GM10266 (cell line): ENCODE measurements around the gene MTMR3.

Source experiments
- DNase-seq: peaks from one replicate; pipeline ENCODE4 v3.0.0; 2012; ENCODE audit errors: extremely low spot score
- CTCF ChIP-seq: IDR thresholded peaks from 2 replicates; pipeline ENCODE4 v1.5.1; 2012; ENCODE audit warnings: mild to moderate bottlenecking, low read depth; ENCODE audit not compliant: control insufficient read depth, insufficient read depth; ENCODE audit errors: missing control alignments

MTMR3 gene

GRCh38 chr22:30045901-30046715 lies 163.1 kb downstream of the MTMR3 start:
- DNase-seq: no peak
- no peak for TF ChIP-seq CTCF

GRCh38 chr22:30046716-30047363 lies 163.9 kb downstream of the MTMR3 start:
- DNase-seq: no peak
- TF ChIP-seq CTCF: no peak

- TF ChIP-seq CTCF: no peak
- peak; percentile 46 for DNase-seq
Observed at GRCh38 chr22:30047364-30047738, 164.4 kb downstream of the MTMR3 start.

GRCh38 chr22:30048681-30049080 lies 165.7 kb downstream of the MTMR3 start:
- TF ChIP-seq CTCF: no peak
- DNase-seq: no peak

- no peak for TF ChIP-seq CTCF
- DNase-seq: no peak
Observed at GRCh38 chr22:30054067-30054763, 171.2 kb downstream of the MTMR3 start.

GRCh38 chr22:30054764-30055069 lies 171.7 kb downstream of the MTMR3 start:
- DNase-seq: no peak
- no peak for TF ChIP-seq CTCF

GRCh38 chr22:30056015-30056414 lies 173.0 kb downstream of the MTMR3 start:
- DNase-seq: no peak
- no peak for TF ChIP-seq CTCF
